Fibroblast of skin of left quadriceps (primary cell): ENCODE results near the gene SLC16A3.

Experiments
- DNase-seq, 2 experiments: peaks; one replicate each; pipeline ENCODE4 v3.0.0-alpha.2; 2013; ENCODE audit warnings: low read depth in 2 of 2

The SLC16A3 gene

GRCh38 chr17:82236142-82236971 lies 7.5 kb downstream of the SLC16A3 start:
- no peak for DNase-seq

- DNase-seq = no peak
These were observed 8.4 kb downstream of the SLC16A3 start for GRCh38 chr17:82237083-82237745.

GRCh38 chr17:82237746-82238471 lies 9.1 kb downstream of the SLC16A3 start:
- no peak for DNase-seq

DNA sequence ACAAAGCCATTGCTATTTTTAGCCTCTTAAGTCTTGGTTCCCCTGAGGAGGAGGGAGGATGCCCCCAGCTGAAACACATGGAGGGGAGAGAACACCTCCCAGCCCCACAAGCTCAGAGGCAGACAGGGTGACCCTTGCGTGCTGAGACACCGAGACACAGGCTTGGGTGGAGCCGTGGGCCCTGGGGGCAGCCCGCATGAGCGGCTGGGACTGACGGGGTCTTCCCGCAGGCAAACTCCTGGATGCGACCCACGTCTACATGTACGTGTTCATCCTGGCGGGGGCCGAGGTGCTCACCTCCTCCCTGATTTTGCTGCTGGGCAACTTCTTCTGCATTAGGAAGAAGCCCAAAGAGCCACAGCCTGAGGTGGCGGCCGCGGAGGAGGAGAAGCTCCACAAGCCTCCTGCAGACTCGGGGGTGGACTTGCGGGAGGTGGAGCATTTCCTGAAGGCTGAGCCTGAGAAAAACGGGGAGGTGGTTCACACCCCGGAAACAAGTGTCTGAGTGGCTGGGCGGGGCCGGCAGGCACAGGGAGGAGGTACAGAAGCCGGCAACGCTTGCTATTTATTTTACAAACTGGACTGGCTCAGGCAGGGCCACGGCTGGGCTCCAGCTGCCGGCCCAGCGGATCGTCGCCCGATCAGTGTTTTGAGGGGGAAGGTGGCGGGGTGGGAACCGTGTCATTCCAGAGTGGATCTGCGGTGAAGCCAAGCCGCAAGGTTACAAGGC lies 9.8 kb downstream of the SLC16A3 start:
- DNase-seq = no peak

GRCh38 chr17:82239401-82239925 lies 10.6 kb downstream of the SLC16A3 start:
- DNase-seq = no peak

- no peak for DNase-seq
These were observed 11.2 kb downstream of the SLC16A3 start for GRCh38 chr17:82239926-82240505.

- DNase-seq = no peak
These were observed 11.8 kb downstream of the SLC16A3 start for GRCh38 chr17:82240506-82241182.

DNA sequence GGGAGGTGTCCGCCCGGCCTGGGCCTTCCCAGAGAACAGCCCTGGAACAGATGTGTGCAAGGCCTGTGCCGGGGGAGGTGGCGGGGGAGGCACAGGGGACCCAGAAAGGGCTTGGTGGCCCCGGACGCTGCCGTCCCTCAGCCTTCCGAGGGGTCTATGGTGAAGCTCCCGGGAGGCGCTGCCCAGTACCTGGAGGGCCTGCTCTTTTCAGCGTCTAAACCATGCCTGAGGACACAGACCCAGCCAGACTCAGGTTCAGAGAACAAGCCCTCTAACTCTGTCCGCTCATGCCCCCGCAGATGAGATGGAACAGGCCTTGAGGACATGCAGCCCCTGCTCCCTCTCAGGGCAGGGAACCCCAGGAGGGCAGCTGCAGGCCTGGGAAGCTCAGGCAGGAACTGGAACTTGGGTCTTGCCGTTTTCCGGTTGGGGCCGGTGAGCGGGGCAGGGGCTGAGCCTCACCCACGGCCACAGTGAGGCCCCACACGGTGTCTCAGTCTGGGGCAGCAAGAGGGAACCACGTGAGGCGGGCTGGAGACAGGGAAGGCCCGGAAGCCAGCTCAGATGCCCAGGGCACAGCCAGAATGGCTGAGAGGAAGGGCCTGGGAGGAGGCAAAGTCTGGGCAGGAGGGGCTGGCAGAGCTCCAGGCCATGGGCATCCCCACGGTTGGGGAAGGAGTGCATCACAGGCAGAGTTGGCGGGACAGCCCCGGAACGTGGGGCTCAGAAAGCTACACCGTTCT lies 12.5 kb downstream of the SLC16A3 start:
- no peak for DNase-seq

DNA sequence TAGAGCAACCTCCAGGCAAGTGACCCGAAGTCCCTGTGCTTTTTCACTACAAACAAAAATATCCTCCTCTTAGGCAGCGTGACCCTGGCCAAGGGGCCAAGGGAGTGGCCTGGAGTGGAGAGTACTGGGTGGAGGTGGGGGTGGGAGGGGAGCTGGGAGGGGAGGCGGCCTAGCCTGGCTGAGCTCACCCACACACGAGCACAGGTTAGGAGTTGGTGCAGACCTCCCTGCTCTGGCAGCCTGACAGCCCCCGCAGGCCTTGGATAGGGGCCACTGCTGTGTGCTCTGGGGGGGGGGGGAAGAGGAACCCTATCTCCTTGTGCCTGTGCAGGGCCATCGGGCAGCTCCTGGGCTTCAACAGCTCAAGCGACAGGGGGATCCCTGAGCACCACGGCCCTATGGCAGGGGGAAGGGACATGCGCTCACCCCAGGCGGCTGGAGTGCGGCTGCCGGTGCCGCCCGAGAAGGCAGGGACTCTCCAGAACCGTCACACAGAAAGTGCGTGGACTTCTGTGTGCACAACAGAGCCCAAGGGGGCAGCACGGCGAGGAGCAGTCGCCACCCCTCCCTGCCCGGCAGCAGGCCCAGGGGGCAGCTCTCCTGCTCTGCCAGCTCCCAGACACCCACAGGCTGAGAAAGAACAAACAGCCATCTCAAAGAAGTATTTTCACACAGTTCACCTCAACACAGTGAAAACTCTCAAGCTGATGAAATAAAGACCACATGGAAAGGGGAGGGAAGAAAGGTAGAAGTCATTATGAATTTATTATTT lies 13.3 kb downstream of the SLC16A3 start:
- no peak for DNase-seq

- DNase-seq = no peak
These were observed 13.8 kb downstream of the SLC16A3 start for GRCh38 chr17:82242698-82242976.

GRCh38 chr17:82242977-82243647 lies 14.3 kb downstream of the SLC16A3 start:
- DNase-seq = peak; percentile 60 to 64

DNA sequence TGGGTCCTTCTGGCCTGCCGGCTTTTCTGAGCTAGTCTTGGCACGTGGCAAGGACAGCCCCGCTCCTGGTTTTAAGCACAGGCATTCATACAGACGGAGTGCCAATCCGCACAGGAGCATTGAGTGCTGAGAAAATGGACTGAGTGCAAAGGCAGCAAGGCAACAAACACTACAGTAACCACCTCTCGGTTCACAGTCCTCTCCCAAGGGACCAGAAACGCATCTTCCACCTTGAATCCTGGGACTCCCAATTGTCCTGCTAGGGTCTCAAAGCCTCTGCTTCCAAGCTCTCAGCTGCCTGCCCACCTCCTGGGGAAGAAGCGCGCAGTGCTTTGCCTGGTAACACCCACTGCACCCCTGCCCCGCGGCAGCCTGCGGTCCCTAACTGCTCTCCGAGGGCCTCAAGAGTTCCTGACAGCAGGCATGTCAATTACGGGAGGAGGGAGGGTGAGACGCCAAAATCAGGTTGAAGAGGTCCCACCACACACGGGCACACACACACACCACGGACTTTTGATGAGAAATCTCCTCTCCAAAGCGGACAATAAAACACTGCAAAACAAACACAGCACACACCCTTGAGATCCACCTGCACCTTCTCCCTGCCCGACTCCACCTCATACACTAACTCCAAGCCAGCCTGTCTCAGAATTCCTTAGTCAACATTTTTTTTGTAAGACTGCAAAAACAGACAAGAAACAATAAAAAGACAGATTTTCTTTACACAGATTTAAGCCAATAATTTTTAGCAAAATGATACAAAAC lies 15.0 kb downstream of the SLC16A3 start:
- DNase-seq = no peak

DNA sequence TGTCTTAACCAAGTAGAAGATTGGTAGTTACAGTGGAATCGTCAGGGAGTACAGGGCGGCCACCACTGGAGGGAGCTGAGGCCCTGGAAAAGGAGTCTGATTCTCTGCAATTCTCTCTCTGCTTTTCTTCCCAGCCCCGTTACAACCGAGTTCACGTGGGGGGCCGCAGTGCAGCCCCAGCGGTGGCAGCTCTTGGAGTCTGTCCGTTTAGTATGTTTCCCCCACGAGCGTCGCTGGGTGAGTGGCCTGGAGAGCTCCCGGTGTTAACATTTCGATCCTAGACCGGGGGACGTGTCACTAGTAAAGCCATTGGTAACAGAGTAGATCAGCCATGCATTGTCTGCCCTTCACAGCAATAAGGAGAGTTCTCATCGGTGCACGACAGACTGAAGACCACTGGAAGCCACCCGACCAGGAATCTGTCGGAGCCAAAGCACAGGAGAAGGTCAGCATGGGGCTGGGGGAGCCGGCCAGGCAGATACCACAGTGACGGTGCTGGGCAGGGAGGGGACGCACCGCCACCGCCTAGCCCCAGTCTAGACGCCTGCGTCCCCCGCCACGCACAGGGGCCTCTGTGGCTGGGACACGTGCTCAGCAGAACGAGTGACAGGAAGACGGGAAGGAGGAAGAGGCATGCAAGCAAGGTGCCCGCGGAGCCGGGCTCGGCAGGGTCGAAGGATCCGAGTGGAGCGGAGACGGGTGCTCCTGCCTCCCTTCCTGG lies 15.7 kb downstream of the SLC16A3 start:
- DNase-seq = no peak

GRCh38 chr17:82245134-82246039 lies 16.5 kb downstream of the SLC16A3 start:
- DNase-seq = no peak

DNA sequence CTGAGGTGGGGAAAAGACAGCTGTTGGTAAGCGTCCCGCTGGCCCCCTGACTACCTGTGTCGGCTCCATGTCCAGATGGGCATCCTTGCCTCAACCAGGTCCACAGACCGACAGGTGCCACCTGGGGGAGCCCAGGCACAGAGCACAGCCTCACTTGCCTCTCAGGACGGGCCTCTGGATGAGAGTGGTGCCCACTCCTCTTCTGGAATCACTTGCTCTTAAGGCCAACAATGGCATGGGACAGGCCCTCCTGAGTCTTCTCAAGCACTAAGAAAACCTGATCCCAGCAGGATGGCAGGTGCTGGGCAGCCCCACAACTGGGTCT lies 17.2 kb downstream of the SLC16A3 start:
- no peak for DNase-seq

DNA sequence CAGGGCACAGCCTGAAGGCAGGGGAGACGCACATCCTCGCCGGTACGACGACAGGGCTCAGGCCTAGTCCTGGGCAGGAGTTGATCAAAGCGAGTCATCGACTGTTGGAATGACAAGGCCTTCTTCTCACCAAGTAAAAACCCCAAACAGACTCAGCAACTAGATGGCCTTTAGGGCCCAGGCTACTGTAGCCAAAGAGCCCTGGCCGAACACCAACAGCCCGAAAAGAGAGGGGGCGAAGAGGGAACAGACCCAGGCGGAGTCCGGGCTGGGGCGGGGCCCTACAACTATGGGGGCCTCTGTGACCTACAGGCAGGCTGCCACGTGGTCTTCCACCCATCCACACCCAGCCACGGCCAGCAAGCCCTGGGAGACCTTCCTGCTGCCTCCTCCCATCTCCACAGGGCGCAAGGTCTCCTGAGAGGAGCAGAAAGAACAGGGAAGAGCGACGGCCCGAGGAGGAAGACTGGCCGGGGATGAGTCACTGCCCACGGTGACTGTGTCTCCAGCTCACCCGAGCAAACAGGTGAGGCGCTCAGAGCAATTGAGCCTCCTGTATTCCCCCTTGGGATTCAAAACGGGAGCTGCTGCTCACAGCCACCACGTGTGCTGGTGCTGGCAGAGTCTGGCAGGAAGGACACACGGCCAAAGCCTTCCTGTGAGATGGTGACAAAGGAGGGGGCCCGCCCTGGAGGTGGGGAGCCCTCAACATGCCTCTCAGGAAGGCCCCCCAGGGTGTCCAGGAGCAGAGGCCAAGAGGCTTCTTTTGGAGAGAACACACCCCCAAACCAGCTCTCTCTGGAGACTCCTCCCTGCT lies 17.7 kb downstream of the SLC16A3 start:
- DNase-seq = no peak
